Left renal cortex interstitium (tissue), 4 donors: ENCODE data around the gene PDZD7. TPM values are rescaled to one million over a fixed set of nuclear protein-coding genes. Genes with fewer than 3 reads are reported as not detected.
A peak's percentile ranks its signal among the peaks of the same experiment; 100 is the strongest.

Experiments
- DNase-seq, 4 donors: peaks; one replicate each; pipeline ENCODE4 v3.0.0-alpha.2; 2013; ENCODE audit warnings: low read depth in 4 of 4, low spot score in 2 of 4, missing footprints in 1 of 4
- polyA plus RNA-seq, 4 donors: library from polyadenylated mRNA; unstranded; fragments of 120-200 nt; gene quantifications; one replicate each; pipeline ENCODE4 v1.2.1, GENCODE V29; 2013; ENCODE audit not compliant: insufficient read length in 4 of 4

Gene PDZD7
- polyA plus RNA-seq, 4 donors: 1.8 to 4.6 (median 3.1) TPM

GRCh38 chr10:101022967-101023705 lies 7.8 kb downstream of the PDZD7 start:
- DNase-seq: no peak

GRCh38 chr10:101021692-101022251 lies 9.2 kb downstream of the PDZD7 start:
- no peak for DNase-seq

DNA sequence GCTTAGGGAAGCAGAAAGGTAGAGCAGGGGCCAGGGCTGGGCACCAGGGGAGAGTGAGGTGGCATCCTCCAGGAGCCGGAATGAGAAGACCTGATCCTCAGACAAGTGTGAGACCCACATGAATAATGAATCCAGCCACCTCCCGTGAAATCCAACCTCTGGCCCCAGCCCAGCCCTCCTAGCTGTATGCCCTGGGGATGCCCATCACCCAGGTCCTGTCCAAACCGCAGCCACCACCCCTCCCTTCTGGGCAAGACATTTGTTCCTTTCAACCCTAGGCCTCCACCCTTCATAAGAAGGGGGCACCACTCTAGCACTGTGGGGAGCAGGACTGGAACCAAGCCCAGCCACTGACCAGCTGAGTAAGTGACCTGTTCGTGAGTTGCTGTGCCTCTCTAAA lies 9.7 kb downstream of the PDZD7 start:
- DNase-seq: no peak

- DNase-seq: no peak
These were observed 10.4 kb downstream of the PDZD7 start for GRCh38 chr10:101020427-101021075.

- no peak for DNase-seq
These were observed 11.6 kb downstream of the PDZD7 start for GRCh38 chr10:101019440-101019703.

DNA sequence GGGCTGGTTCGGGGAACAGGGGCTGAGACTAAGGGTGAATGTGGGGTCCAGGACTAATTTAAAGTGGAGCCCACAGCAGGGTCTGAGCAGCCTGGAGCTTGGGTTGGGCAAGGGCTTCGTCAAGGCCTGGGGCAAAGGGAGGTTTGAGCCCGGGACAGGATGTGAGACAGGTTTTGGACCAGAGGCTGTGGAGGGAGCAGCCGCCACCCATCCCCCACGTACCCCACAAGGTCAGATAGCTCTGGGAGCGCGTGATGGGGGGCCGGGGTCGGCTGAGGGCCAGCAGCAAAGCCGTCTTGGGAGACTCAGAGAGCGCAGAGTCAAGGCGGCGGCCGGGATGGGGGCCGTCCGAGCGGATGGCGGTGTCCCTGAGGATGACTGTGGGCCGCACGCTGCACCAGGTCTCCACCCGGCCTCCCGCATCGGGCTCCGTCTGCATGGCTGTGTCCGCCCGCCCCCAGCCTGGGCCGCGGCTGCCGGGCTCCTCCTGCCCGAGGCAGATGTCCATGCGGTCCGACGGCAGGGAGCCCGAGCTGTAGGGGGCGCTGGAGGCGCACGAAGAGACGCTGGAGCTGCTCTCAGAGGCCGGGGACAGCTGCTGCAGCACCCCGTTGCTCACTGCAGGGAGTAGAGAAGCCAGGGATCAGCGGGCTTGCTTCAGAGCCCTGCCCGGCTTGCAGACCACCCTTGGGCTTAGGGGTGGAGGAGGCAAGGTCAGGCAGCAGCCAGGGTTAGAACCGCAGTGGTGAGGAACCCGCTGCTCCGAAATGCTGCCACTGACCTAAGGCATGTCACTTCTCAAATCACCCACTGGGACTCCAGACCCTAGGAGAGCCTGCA lies 12.1 kb downstream of the PDZD7 start:
- DNase-seq: peak in 1 of 4 donors; percentile 57

DNA sequence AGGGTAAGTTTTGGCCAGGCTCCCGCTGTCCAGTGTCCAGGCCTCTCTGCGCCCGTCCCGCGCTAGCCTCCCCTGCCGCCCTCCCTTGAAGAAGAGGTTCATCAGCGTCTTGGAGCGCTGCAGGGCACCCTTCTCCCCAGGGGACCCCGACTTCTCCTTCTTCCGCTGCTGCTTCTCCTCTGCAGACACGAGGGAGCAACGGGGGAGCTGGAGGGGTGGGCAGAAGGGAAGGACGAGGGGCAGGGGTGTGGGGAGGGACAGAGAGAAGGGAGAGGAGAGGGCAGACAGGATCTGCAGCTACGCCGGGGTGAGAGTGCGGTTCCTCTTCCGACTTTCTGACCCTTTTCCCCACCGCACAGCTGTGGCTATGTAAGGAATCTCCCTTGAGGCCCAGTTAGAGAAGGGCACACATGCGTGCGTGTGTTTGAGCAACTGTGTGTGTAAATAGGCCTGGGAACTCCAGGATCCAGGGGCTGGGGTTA lies 12.8 kb downstream of the PDZD7 start:
- no peak for DNase-seq

- no peak for DNase-seq
These were observed 14.1 kb downstream of the PDZD7 start for GRCh38 chr10:101016814-101017213.

GRCh38 chr10:101015582-101015973 lies 15.4 kb downstream of the PDZD7 start:
- DNase-seq: no peak

DNA sequence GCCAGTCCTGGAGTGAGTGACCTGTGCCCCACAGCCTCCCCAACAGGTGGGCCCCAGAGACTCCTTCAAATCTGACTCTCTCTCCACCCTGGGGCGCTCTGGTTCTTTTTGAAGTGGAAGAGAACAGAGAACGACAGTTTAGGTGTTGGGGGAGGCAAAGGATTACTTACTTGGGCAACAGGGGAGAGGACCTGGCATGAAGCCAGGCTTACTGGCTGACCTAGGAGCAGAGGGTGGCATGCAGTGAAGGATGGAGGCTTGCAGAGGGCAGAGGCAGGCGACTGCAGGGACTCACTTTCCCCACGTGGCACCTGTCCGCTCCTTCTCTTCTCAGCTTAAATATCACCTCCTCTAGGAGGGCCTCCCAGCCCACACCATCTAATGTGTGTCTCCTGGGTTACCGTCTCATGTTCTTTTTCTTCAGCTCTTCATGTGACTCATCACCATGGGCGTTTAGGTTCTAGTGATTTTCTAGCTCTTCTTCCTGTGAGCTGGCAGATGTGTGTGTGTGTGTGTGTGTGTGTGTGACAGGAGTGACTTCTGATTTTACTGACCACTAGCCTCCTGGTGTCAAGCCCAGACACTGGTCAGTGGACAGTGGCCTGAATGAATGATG lies 15.9 kb downstream of the PDZD7 start:
- DNase-seq: no peak

DNA sequence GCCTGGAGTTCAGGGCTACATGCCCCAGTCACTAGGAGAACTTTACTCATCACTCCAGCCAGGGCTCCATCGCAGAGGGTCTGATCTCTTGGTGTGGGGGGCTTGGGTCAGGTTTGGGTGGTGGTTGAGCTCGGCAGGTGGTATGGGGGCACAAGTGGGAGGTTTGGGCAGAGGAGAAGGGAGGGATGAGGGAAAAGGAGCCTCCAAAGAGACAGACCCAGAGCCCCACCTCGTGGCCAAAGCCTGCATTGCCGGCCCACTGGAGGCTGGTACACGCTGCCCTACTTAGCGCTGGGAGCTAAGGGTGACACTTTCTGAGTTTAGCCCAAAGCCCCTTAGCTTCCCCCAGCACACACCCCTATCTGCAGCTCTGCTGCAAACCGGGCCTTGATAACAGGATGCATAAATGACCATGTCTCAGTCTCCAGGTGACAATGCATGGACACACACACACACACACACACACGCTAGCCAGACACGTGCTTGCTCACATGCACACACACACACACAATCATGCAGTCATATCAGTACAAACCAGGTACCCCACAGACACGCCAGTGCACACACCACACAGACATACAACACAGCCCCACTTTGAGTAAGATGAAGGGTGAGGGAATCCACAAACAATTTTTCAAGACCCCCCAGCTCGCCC lies 16.6 kb downstream of the PDZD7 start:
- DNase-seq: peak in 1 of 4 donors; percentile 58

DNA sequence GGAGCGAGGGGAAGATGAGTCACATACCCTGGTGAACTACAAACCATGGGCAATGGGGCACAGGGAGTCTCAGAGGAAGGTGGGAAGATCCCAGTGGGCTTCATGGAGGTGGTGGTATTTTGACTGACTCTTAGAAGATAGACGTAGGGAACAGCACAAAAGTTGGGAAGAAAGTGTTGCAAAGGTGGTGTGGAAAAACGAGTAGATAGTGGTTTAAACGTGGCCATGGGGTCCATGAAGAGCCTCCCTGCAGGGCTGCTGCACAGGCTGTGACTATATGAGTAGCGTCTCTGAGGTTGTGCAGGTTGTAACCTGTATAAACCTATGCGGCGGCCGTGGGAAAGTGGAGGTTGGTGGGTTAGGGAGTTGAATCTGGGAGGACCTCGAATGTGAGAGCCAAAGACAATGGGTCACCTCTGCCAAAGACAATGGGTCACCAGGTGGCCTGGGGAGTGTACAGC lies 17.5 kb downstream of the PDZD7 start:
- DNase-seq: no peak

DNA sequence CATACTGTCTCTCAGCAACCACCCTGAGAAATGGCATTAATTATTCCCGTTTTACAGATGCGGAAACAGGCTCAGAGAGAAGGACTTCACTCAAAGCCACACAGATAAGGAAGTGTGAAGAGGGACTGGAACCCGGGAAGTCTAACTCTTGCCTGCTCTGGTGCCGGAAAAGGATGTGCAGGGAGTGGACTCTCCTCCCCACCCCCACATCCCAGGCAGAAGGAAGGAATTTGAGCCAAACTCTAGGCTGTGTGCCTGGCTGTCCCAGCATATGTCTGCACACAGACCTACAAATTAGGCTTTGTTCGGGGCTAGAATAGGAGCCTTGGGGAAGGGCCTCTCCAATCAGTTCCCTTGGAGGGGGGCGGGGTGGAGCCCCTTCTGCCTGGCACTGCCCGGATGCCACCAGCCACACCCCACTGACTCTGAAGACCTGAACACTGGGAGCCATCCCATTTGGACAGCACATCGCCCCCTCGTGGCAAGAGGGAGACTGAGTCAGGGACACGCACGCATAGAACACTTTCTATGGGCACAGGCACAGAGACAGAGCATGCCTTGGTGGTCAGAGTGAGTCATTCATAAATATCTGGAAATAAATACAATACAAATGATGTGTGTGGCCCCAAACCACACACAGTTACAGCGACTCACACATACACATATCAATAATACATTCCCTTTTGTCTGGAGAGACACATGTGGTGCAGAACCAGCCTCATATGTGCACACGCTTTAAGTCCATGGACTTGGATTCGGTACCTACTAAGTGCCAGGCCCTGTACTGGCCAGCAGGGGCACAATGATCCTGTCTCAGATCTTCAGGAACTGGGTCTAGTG lies 18.2 kb downstream of the PDZD7 start:
- peak in 2 of 4 donors; percentile 71 to 88 for DNase-seq

- DNase-seq: no peak
These were observed 19.2 kb downstream of the PDZD7 start for GRCh38 chr10:101011517-101012423.

DNA sequence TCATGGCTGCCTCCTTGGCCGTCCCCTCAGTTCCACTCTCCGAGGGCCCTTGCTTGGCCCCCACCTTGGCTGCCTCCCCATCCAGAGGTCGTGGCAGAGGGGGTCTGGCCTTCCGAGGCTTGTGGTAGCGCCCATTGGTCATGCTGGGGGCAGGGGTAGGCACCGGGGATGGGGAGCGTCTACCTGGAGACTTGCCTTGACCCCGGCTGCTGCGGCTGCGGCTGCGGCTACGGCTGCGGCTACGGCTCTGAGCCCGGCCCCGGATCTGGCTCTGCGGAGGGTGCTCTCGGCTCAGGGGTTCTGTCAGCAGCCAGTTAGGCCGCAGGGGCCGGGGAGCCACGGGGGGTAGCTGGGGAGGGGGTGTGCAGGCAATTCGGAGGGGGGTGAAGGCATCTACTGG lies 20.6 kb downstream of the PDZD7 start:
- DNase-seq: no peak

DNA sequence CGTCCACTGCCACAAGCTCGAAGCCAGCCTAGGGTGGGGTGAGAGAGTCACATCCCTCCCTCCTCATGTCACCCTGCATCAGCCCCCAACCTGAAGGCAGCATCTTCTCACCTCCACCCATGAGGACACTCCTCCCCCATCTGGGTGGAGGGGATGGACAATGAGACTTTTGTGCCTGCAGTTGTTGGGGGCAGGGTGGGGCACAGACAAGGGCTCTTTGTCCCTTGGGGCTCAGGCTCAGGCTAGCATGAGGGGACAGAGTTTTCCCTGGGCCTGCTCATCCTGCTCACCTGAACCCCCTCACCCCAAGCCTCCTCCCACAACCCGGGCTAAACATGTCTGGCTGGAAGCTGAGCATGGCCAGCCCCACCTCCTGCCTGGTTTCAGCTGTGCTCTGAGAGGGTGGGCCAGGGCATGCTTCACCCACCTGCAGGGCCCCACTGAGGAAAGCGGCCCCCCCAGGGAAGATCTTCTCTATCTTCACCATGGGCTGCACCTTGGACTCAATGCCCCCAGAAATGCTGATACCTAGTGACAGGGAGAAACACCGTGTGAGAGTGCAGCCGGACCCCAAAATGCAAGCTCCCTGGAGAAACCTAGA lies 22.0 kb downstream of the PDZD7 start:
- DNase-seq: no peak

DNA sequence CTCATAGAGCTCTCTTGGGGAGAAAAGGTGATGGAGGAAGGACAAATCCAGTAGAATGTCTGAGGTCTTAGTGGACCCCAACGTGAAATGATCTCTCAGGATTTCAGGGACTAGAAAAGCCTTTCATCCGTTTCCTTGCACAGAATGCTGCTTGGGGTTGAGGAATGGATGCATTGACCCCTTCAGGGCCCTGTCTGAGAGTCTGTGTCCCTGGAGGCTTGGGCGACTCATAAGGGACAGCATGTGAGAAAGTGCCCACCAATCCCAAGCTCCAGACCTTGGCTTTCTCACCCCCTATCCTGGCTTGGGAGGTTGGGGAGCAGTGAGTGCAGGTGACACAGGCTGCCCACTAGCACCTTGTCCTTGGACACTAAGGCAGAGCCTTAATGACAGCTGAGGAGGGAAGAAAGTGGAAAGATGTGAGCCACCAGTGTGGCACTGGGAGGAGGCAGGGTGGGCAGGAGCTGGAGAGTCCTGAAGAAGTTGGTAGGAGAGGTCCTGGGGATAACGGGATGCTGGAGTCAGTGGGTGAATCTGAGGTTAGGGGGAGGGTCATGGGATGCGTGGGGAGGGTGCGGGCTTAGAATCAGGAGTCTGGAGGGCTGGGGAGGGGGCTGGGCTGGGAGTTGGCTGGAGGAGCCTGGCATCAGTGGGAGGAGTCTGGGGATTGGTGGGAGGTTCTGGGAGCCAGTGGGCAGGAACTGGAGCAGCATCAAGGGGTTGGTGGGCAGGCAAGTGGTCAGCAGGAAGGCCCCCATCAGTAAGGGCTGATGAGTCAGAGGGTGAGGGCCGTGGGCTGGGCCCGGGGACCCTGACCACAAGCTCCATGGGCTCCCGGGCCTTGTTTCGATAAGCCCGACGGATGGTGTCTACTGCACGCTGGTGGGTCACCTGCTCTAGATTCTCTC lies 22.8 kb downstream of the PDZD7 start:
- no peak for DNase-seq
